Lower leg skin (tissue), 3 donors: ENCODE measurements around the gene CACHD1.

Experiments
- POLR2A ChIP-seq, 2 donors: fragments of 450-650 bp; IDR thresholded peaks; one replicate each; pipeline ENCODE4 v1.6.1; 2016 to 2017; ENCODE audit warnings: antibody characterized with exemption in 2 of 2, mild to moderate bottlenecking in 1 of 2, moderate library complexity in 1 of 2
- TF ChIP-seq, protein P1 (sequence below), 3 donors: fragments of 450-650 bp; IDR thresholded peaks; one replicate each; pipeline ENCODE4 v1.5.1; 2016; ENCODE audit warnings: antibody characterized with exemption in 3 of 3, mild to moderate bottlenecking in 3 of 3, moderate library complexity in 2 of 3

DNA sequence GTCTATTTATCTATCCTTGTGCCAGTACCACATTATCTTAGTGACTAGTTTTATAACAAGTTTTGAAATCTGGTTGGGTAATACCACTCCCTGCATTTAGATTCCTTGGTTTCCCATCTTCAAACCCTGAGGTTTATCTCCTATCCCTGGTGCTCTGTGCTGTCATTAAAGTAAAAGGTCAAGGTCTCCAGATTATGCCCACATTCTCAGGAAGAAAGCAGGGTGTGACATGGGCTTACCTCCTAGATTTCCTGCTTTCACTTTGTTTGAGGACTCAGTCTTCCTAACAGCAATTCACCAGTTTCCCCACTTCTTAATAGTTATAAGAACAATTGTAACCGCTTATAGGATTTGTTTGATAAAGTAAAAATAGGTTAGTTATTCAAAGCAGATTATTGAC, 86.0 kb downstream of the CACHD1 start:
- TF ChIP-seq, protein P1, sequence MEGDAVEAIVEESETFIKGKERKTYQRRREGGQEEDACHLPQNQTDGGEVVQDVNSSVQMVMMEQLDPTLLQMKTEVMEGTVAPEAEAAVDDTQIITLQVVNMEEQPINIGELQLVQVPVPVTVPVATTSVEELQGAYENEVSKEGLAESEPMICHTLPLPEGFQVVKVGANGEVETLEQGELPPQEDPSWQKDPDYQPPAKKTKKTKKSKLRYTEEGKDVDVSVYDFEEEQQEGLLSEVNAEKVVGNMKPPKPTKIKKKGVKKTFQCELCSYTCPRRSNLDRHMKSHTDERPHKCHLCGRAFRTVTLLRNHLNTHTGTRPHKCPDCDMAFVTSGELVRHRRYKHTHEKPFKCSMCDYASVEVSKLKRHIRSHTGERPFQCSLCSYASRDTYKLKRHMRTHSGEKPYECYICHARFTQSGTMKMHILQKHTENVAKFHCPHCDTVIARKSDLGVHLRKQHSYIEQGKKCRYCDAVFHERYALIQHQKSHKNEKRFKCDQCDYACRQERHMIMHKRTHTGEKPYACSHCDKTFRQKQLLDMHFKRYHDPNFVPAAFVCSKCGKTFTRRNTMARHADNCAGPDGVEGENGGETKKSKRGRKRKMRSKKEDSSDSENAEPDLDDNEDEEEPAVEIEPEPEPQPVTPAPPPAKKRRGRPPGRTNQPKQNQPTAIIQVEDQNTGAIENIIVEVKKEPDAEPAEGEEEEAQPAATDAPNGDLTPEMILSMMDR (IDR thresholded peaks at IDR 0.05) = no peak
- no peak for TF ChIP-seq POLR2A (IDR thresholded peaks at IDR 0.05)
